AG09319 (cell line): ENCODE measurements around the gene TMEM109.
"Not testable (repeated sequence)": the region's sequence is repeated elsewhere in the genome, so short reads cannot be mapped to it uniquely, and the experiment has no call there.

Experiments
- DNase-seq: peaks from one replicate; pipeline ENCODE4 v3.0.0-alpha.2; 2010; ENCODE audit warnings: low read depth; ENCODE audit errors: extremely low read depth
- TF ChIP-seq, protein P1 (sequence below): IDR thresholded peaks from 2 replicates; pipeline ENCODE4 v1.5.1; 2011; ENCODE audit warnings: low read depth, mild to moderate bottlenecking, inconsistent platforms, low read length, moderate library complexity

The TMEM109 gene

DNA sequence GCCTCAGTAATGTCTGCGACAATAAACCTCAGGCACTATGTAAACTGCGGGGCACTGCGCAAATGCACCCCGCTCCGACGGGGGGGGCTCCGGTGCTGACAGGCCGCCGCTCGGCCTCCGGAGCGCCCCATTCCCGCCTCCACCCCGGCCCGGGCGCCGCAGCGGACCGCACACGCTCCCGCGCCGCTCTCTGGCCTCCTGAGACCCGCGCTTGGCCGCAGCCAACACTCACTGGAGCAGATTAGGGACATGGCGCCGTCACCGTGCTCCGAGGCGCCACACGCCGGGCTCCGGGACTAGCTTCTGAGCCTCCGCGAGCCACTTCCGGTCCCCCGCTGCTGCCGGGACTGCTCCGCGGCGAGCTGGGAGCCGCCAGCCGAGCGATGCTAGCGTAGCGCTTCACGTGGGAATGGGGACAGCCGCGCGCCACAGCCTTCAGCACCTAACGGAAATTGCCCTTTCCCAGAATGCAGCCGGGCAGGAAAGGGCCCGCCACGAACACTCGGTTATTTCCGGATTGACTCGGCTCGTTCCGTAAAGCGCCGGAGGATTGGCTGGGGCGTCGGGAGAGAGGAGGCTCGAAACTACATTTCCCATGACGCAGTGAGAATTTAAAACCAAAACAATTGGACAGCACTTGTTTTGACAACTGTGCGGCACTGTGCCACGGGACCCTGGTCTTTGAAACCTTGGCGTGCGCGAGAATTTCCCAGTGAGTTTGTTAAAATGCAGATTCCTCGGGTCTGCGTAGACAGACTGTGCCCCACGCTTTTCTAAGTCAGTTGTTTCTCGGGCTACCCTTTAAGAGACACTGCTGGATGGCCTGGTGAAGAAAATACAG lies 7.6 kb upstream of the TMEM109 start, which contains the start of gene PRPF19:
Gene PRPF19 (minus strand): TSS at position 454 of the 841 bp plus-strand sequence. CDS start 203 bp downstream, at position 251.
- TF ChIP-seq, protein P1, sequence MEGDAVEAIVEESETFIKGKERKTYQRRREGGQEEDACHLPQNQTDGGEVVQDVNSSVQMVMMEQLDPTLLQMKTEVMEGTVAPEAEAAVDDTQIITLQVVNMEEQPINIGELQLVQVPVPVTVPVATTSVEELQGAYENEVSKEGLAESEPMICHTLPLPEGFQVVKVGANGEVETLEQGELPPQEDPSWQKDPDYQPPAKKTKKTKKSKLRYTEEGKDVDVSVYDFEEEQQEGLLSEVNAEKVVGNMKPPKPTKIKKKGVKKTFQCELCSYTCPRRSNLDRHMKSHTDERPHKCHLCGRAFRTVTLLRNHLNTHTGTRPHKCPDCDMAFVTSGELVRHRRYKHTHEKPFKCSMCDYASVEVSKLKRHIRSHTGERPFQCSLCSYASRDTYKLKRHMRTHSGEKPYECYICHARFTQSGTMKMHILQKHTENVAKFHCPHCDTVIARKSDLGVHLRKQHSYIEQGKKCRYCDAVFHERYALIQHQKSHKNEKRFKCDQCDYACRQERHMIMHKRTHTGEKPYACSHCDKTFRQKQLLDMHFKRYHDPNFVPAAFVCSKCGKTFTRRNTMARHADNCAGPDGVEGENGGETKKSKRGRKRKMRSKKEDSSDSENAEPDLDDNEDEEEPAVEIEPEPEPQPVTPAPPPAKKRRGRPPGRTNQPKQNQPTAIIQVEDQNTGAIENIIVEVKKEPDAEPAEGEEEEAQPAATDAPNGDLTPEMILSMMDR: no peak
- DNase-seq: peak; percentile 70

DNA sequence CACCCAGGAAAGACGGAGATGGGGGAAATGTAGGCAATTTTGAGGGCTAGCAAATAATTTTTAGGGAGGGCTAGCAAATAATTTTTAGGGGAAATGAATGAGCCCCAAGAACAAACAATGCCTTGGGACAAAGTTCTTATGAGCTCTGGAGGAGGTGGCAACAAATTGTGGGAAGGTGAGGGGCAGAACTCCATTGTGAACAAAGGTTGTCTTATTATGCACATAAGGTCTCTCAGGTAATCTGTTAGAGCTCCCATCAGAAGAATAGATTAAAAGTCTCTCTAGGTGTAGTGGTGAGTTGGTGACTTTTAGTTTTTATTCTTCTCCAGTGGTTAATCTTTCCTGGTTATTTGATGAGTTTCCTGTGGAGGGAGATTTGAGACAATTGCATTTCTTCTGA lies 5.2 kb upstream of the TMEM109 start:
- no peak for DNase-seq
- TF ChIP-seq, protein P1: no peak

DNA sequence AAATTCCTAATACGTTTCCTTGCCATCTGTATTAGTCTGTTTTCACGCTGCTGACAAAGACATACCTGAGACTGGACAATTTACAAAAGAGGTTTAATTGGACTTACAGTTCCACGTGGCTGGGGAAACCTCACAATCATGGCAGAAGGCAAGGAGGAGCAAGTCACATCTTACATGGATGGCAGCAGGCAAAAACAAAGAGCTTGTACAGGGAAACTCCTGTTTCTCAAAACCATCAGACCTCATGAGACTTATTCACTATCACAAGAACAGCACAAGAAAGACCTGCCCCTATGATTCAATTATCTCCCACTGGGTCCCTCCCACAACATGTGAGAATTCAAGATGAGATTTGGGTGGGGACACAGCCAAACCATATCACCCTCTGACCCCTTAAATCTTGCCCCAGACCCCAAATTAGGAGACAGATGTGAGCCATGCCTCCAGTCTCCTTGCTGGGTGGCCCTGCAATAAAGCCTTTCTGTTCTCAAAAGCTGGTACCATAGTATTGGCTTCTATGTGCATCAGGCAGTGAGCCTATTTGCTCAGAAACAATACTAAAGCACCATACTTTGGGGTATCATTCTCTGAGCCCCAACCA lies 4.2 kb upstream of the TMEM109 start:
- DNase-seq: not testable (repeated sequence)

DNA sequence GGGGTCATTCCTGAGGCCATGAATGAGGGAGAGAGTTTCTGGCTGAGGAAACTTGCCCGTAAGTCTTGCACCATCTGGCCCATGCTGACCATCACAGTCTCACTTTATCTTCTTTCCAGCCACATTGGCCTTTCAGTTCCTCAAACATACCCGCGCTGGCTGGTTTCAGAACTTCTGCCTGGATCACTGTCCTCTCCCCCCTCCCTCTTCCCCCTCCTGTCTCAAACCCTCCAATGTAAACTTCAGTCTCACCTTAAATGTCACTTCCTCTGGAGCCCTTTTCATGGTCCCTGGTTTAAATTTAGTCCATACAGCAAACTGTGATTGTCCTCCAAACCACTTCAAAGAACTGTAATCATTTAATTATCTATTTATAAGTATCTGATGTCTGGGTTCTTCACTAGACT lies 3.7 kb upstream of the TMEM109 start:
- no peak for DNase-seq
- TF ChIP-seq, protein P1: no peak

DNA sequence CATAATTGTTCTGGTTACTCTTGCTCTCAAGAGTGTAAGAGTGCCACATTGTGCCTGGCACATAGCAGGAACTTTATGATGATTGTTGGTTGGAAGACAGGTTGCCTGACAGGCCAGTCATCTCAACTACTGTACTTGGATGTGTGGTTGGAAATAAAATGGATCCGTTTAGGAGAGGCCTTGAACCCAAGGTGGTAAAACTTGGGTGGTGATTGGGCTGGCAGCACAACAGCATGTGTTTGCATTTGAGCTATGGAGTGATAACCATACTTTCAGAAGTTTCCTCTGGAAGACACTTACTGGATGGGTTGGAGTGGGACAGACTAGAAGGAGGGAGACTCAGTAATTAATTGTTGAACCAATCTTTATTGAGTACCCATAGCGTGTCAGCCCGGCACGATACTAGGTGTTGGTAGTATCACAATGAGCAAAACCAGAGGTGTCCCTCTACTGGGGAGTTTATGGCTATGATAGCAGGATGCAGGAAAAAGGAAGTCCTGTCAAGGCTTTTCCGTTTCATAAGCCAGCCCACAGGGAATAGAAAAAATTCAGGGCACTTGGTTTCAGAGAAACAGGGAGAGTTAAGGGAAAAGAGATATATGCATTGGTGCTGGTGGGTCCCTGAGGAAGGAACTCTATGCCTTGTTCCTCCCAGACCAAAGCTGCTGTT lies 3.1 kb upstream of the TMEM109 start:
- TF ChIP-seq, protein P1: no peak
- no peak for DNase-seq

DNA sequence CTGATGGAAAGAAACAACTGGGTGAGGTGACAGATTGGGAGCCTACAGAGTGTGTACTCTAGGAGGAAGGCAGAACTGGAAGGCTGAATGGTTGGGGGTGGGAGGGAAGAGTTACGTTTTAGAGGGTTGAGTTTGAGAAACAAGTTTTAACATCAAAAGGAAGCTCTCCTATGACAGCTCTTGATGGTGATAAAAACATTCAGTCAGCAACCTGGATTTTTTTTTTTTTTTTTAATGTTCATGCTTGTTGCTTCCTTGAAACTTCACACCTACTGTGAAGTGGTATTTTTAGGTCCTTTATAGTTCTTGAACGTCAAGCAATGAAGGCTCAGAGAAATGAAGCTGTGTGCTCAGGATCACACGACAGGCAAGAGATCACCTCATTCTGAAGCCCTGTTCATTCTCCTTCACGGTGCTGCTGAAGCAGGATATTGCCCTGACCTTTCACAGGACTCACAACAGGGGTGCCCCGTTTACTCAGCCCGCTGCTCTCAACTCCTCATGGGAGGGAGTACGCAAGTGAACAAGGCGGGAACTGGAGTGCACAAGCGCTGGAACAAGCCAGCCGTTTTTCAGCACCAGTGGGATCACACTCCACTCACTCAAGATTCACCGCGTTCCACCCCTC lies 1.6 kb upstream of the TMEM109 start:
- TF ChIP-seq, protein P1: no peak
- no peak for DNase-seq

DNA sequence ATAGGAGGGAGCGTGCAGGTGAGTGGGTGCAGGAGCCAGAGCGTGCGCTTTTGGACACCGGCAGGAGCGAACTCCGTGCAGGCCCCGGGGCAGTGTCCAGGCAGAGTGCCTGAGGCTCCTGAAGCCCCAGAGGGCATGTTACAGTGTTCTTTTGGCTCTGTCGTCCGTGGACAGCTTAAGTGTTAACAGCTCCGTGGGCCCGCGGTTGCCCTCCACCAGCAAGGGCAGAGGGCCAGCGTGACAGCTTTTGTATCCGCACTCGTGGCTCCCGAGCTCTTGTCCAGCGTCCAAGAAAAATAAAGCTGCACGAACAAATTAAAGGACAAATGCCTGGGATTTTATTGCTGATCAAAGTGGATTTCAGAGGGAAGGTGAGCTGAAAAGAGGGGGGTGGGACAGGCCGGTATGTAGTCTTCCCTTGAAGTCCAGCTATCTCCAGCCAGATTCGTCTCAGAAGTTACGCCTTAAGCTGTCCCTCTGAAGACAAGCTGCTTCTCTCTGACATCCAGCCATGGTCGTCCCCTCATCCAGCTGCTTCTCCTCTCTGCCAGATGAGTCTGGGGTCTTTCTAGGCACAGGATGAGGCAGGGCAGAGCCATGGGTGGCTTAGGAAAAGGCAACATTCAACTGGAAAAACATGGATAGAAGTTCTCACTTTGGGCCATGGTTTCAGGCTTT lies 968 bp upstream of the TMEM109 start:
- TF ChIP-seq, protein P1: no peak
- no peak for DNase-seq
